Measurements from ENCODE around the gene VAV3. TPM values are rescaled to one million over a fixed set of nuclear protein-coding genes. Genes with fewer than 3 reads are reported as not detected.

Gene VAV3
- total and polyA plus RNA-seq, 8 donors, result 7.1 to 21.4 (median 12.8) TPM

GRCh38 chr1:107936498-107937481 is 28.2 kb downstream of the VAV3 start:
- TF ChIP-seq CTCF (IDR thresholded peaks at IDR 0.05), result no peak
- Histone ChIP-seq H3K4me3 (no peak overlapping the region), H3K36me3 (no peaks in the 10 kb centered on the region), H3K4me1 (peaks cover 0 to 11% (median 7%) of the 10 kb centered on the region in 3 donors), H3K27me3 (no peaks in the 10 kb centered on the region), H3K27ac (no peak overlapping the region), H3K9me3 (no peaks in the 10 kb centered on the region)
- intact Hi-C loops (cut with DNase I), result no loop called here
- DNase-seq (peak in 1 of 6 donors; percentile 12), FAIRE-seq (no peak), ATAC-seq (peak in 3 of 4 donors; percentile 37 to 73 (median 69))
- 74 to 76% methylated on average over 10 of the region's 10 CpGs for WGBS, 2 donors

GRCh38 chr1:107935396-107936064 is 29.4 kb downstream of the VAV3 start:
- intact Hi-C loops (cut with DNase I), result no loop called here
- ATAC-seq (no peak), FAIRE-seq (no peak)

GRCh38 chr1:107934578-107934977 is 30.4 kb downstream of the VAV3 start:
- FAIRE-seq, result no peak
- Histone ChIP-seq H3K4me1 (peaks cover 0 to 11% (median 7%) of the 10 kb centered on the region in 3 donors), H3K27me3 (no peaks in the 10 kb centered on the region), H3K27ac (no peak overlapping the region), H3K9me3 (no peaks in the 10 kb centered on the region), H3K36me3 (no peaks in the 10 kb centered on the region), H3K4me3 (no peak overlapping the region)
- intact Hi-C loops (cut with DNase I), result no loop called here
- ATAC-seq, result no peak
- WGBS, 2 donors, result 70 to 73% methylated on average over 5 of the region's 5 CpGs
- no peak for DNase-seq
- no peak for TF ChIP-seq CTCF (IDR thresholded peaks at IDR 0.05)

More at GRCh38 chr1:107935396-107936064, 29.4 kb downstream of the VAV3 start:
- no peak for DNase-seq
- Histone ChIP-seq H3K9me3 (no peaks in the 10 kb centered on the region), H3K4me1 (peaks cover 0 to 11% (median 7%) of the 10 kb centered on the region in 3 donors), H3K36me3 (no peaks in the 10 kb centered on the region), H3K27ac (no peak overlapping the region), H3K4me3 (no peak overlapping the region), H3K27me3 (no peaks in the 10 kb centered on the region)
- 61 to 62% methylated on average over 4 of the region's 4 CpGs for WGBS, 2 donors
- no peak for TF ChIP-seq CTCF (IDR thresholded peaks at IDR 0.05)

GRCh38 chr1:107933736-107934135 is 31.2 kb downstream of the VAV3 start:
- no peaks in the 10 kb centered on the region for H3K9me3 ChIP-seq
- no peak for DNase-seq
- intact Hi-C loops (cut with DNase I), result no loop called here
- WGBS, 2 donors, result 72 to 87% methylated on average over 1 of the region's 1 CpG
- no peak for ATAC-seq
- peaks cover 0 to 11% (median 7%) of the 10 kb centered on the region in 3 donors for H3K4me1 ChIP-seq
- FAIRE-seq, result no peak
- no peak overlapping the region for H3K27ac ChIP-seq
- H3K27me3 ChIP-seq, result no peaks in the 10 kb centered on the region
- TF ChIP-seq CTCF (IDR thresholded peaks at IDR 0.05), result no peak
- no peaks in the 10 kb centered on the region for H3K36me3 ChIP-seq
- no peak overlapping the region for H3K4me3 ChIP-seq

All from pancreas (tissue), 10 donors.